Prostate gland (tissue), 2 donors: Measurements from ENCODE around the gene VEZT. TPM values are rescaled to one million over a fixed set of nuclear protein-coding genes. Genes with fewer than 3 reads are reported as not detected.

ENCODE experiments used
- DNase-seq: peaks from one replicate; pipeline ENCODE4 v3.0.0-alpha.2; 2019; ENCODE audit warnings: low spot score
- H3K27ac ChIP-seq, 2 donors: fragments of 200-600 bp; sonication (generic); 2 replicates each; pipeline ENCODE4 v1.5.1; 2017 to 2019
- H3K27me3 ChIP-seq: fragments of 200-600 bp; sonication (generic); replicated peaks from 2 replicates; pipeline ENCODE4 v1.5.1; 2019; ENCODE audit not compliant: insufficient read depth
- H3K36me3 ChIP-seq, 2 donors: fragments of 200-600 bp; sonication (generic); 1 replicate in 1 of 2; 2 replicates in 1 of 2; pipeline versions ENCODE4 v1.5.1 to v1.8.1; 2017 to 2019
- H3K4me1 ChIP-seq: fragments of 200-600 bp; sonication (generic); replicated peaks from 2 replicates; pipeline ENCODE4 v1.5.1; 2019
- H3K4me3 ChIP-seq, 2 donors: fragments of 200-600 bp; sonication (generic); 2 replicates each; pipeline ENCODE4 v1.5.1; 2017 to 2019
- H3K9me3 ChIP-seq: fragments of 200-600 bp; sonication (generic); 2 replicates; pipeline ENCODE4 v1.5.1; 2017
- POLR2A ChIP-seq: fragments of 450-650 bp; IDR thresholded peaks from one replicate; pipeline ENCODE4 v1.6.1; 2016; ENCODE audit warnings: antibody characterized with exemption, mild to moderate bottlenecking
- POLR2AphosphoS5 ChIP-seq: sonication (generic); formaldehyde crosslinking; IDR thresholded peaks from one replicate; pipeline ENCODE4 v1.6.1; 2017; ENCODE audit warnings: antibody characterized with exemption
- WGBS: methylation state at CpG from one replicate; pipeline ENCODE4 v1.1.5; 2018; 5-methylcytosine and 5-hydroxymethylcytosine counted together
- intact Hi-C: fragments of 100-400 bp; cut with DNase I; formaldehyde crosslinking; loops from one replicate; pipeline ENCODE4 v1.14.2; 2022
- total RNA-seq, 2 donors: library from RNA; depleted of rRNA; stranded (reverse); fragments of >200 nt; gene quantifications; one replicate each; pipeline ENCODE4 v1.1.0, GENCODE V29; 2016
- TF ChIP-seq, protein P1 (sequence below), 4 experiments: fragments of 200-600 bp in 2 of 4; fragments of 450-650 bp in 2 of 4; sonication (generic) in 2 of 4; IDR thresholded peaks; 1 replicate in 3 of 4; 2 replicates in 1 of 4; pipeline ENCODE4 v1.5.1; 2016 to 2019; ENCODE audit warnings: antibody characterized with exemption in 4 of 4, mild to moderate bottlenecking in 2 of 4, moderate library complexity in 2 of 4

The VEZT gene
- total RNA-seq, 2 donors from 2014 or later, result 37.4 to 81.6 TPM

DNA sequence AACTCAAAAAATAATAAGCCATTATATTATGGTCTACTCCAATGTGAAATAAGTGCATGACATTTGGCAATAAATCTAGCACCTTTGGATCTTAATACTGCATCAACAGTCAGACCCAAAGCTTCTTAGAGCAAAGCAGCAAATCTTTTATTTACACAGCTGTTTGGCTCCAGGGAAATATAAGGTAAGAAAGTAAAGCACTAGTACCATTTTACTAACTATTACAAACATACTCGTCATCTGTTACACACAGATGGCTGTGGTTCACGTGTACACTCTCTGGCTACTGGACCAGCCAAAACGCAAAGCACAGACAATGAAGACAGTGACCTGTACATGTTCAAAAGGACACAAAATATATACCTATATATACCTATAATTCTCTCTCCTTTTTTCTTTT lies 3.1 kb upstream of the VEZT start:
- intact Hi-C loops, result no loop called here
- DNase-seq, result no peak
- no peak overlapping the region for H3K27ac ChIP-seq
- no peaks in the 10 kb centered on the region for H3K27me3 ChIP-seq
- no peaks in the 10 kb centered on the region for H3K36me3 ChIP-seq
- H3K9me3 ChIP-seq, result no peaks in the 10 kb centered on the region
- WGBS, result 59% methylated on average over 3 of the region's 3 CpGs
- no peak overlapping the region for H3K4me3 ChIP-seq
- TF ChIP-seq, protein P1, sequence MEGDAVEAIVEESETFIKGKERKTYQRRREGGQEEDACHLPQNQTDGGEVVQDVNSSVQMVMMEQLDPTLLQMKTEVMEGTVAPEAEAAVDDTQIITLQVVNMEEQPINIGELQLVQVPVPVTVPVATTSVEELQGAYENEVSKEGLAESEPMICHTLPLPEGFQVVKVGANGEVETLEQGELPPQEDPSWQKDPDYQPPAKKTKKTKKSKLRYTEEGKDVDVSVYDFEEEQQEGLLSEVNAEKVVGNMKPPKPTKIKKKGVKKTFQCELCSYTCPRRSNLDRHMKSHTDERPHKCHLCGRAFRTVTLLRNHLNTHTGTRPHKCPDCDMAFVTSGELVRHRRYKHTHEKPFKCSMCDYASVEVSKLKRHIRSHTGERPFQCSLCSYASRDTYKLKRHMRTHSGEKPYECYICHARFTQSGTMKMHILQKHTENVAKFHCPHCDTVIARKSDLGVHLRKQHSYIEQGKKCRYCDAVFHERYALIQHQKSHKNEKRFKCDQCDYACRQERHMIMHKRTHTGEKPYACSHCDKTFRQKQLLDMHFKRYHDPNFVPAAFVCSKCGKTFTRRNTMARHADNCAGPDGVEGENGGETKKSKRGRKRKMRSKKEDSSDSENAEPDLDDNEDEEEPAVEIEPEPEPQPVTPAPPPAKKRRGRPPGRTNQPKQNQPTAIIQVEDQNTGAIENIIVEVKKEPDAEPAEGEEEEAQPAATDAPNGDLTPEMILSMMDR (IDR thresholded peaks at IDR 0.05), result no peak
- TF ChIP-seq POLR2AphosphoS5 (no peak), POLR2A (no peak)
- H3K4me1 ChIP-seq, result no peaks in the 10 kb centered on the region

DNA sequence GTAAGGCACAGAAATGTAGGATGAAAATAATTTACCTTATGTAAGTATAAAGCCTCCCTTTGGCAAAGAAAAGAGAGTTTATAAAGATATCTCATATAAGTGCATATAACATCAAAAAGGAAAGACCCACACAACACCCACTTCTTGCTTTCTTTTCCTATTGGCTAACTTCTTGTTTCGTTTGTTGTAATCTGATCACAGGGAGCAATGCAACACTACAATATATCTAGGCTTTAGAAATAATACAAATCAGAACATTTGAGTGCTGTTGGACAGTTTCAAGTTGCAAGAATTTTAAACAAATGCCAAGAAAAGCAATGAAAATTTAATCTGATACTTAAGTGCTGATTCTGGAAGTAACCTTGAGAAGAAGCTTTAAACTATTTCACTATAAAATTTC lies 1.7 kb upstream of the VEZT start:
- Histone ChIP-seq H3K27ac (no peak overlapping the region), H3K36me3 (no peaks in the 10 kb centered on the region), H3K27me3 (no peaks in the 10 kb centered on the region), H3K4me3 (peak overlapping the region in 1 of 2 donors; percentile 73), H3K4me1 (no peaks in the 10 kb centered on the region), H3K9me3 (no peaks in the 10 kb centered on the region)
- no peak for DNase-seq
- TF ChIP-seq POLR2A, result peak; percentile 63
- peak; percentile 33 for TF ChIP-seq POLR2AphosphoS5
- TF ChIP-seq, protein P1 (IDR thresholded peaks at IDR 0.05), result no peak
- WGBS, result 10% methylated on average over 1 of the region's 1 CpG
- intact Hi-C loops, result loop anchor here (2.0 to 5.0 kb wide), 6 partner anchors 99 to 316 kb away; partner anchors contain the start of genes METAP2 and NR2C1

DNA sequence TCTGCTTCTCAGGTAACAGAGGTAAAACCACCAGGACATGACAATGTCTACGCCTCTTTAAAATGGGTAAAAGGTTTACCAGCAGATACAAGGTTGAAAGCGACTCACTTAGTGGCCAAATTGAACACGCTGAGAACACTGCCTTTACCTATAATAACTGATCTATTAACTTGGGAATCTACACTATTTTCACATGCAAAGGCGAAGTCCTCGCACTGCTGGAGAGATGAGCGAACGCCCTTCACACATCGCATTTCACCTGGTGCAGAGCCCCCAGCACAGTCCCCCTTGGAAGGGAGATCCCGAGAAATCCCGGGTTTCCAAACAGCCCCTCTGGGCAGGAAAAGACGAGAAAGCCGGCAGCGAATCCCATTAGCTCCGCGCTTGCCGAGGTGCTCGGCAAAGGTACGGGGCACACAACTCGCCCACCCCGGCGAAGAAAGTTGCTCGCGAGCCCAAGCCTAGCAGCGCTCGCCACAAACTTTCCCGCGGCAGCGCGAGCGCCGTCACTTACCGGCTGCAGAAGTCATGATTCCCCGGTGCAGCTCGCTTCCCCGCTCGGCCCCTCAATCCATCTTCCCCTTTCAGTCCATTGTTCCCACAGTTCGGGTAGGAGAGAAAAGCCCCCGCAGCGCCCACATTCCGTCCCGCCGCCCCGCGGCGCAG lies 763 bp upstream of the VEZT start:
- 1% methylated on average over 28 of the region's 45 CpGs for WGBS
- no peaks in the 10 kb centered on the region for H3K4me1 ChIP-seq
- H3K36me3 ChIP-seq, result no peaks in the 10 kb centered on the region
- no peaks in the 10 kb centered on the region for H3K27me3 ChIP-seq
- intact Hi-C loops, result loop anchor here (2.0 to 5.0 kb wide), 6 partner anchors 100 to 315 kb away; partner anchors contain the start of genes METAP2 and NR2C1
- peak overlapping the region; percentile 73 to 82 for H3K4me3 ChIP-seq
- no peak for DNase-seq
- no peaks in the 10 kb centered on the region for H3K9me3 ChIP-seq
- H3K27ac ChIP-seq, result peak overlapping the region; percentile 93 to 99
- TF ChIP-seq, protein P1 (IDR thresholded peaks at IDR 0.05), result no peak

DNA sequence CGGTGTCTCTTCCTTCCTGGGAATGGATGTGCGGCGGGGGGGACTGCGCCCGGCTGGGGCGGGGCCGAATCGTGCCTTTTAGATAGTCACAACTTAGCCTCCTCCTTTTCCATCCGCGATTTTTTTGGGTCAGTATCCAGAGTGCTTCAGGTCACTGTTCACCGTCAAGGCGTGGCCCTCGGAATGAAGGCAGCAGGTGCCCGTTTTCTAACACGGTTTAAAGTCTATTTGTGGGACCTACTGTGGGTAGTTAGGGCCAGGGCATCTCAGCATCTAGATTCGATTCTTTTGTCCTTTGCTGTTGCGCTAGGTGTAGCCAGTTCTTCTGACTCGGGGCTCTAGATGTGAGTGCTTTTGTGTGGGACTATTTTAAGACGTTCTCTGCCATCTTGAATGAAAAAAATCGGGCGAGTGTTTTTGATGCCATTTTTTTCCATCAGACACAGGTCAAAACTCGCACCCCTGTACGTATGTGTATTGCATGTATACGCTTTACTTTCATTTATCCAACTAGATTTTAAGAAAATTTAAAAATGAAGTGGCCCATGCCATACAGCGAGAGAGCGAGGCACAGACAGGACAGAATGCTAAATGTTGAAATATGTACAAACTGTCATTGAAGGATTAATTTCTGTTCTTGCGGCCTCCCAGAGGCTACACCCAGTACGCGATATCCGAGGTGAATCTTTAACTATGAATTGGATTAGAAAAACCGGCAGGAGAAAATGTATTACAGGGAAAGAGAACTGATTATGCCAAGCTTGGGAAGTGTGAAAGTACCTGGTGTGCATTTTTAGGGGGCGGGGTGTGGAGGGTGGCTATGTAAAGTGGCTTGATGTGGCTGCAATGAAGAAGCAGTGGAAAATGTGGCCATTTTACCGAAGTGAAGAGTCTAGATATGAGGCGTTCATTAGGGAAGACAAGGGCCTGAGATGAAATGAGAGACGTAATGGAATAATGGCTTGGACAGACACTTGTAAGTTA lies 835 bp downstream of the VEZT start:
- Histone ChIP-seq H3K27ac (peak overlapping the region; percentile 93 to 99), H3K4me3 (peak overlapping the region; percentile 73 to 82), H3K36me3 (no peaks in the 10 kb centered on the region), H3K9me3 (no peaks in the 10 kb centered on the region), H3K4me1 (no peaks in the 10 kb centered on the region), H3K27me3 (no peaks in the 10 kb centered on the region)
- peak; percentile 78 for DNase-seq
- intact Hi-C loops, result loop anchor here (5.0 kb wide), 5 partner anchors 119 to 314 kb away; partner anchors contain the start of genes METAP2 and NR2C1
- WGBS, result under 1% methylated on average over 35 of the region's 35 CpGs
- TF ChIP-seq POLR2A, result no peak
- TF ChIP-seq, protein P1 (IDR thresholded peaks at IDR 0.05), result no peak
- TF ChIP-seq POLR2AphosphoS5, result no peak
